SK-N-SH (cell line): ENCODE data around the gene BCR. TPM values are rescaled to one million over a fixed set of nuclear protein-coding genes. Genes with fewer than 3 reads are reported as not detected.

Experiments
- CTCF ChIA-PET: fragments of 300-600, 350-600 bp; formaldehyde crosslinking; extraction: SDS; loops from one replicate; lab custom pipeline; 2021; lab: Yijun Ruan, JAX
- POLR2A ChIA-PET: fragments of 350-600 bp; sonication (Branson Sonifier 250); formaldehyde crosslinking; extraction: SDS; loops from one replicate; lab custom pipeline; 2020; ENCODE audit warnings: antibody characterized with exemption, inconsistent platforms; lab: Yijun Ruan, JAX
- DNase-seq: peaks from one replicate; pipeline ENCODE4 v3.0.0; 2012
- H2AFZ ChIP-seq: fragments of 200-600 bp; sonication (generic); 2 replicates; pipeline ENCODE4 v1.8.1; 2016; ENCODE audit warnings: antibody characterized with exemption, mild to moderate bottlenecking, low read depth
- H3F3A ChIP-seq: fragments of 200-600 bp; sonication (generic); replicated peaks from 2 replicates; pipeline ENCODE3; 2016; ENCODE audit warnings: antibody characterized with exemption, mild to moderate bottlenecking; ENCODE audit not compliant: insufficient read depth
- H3K27ac ChIP-seq, 2 experiments: fragments of 200-500 bp in 1 of 2; fragments of 200-600 bp in 1 of 2; sonication (Bioruptor generic) in 1 of 2; sonication (generic), shearing (Covaris generic) in 1 of 2; 2 replicates each; pipeline versions ENCODE4 v1.5.1 to v1.6.1; 2014 to 2016; ENCODE audit warnings: low read depth in 2 of 2, inconsistent platforms in 1 of 2, low read length in 1 of 2, mild to moderate bottlenecking in 1 of 2, mixed read lengths in 1 of 2
- H3K27me3 ChIP-seq: fragments of 200-600 bp; sonication (generic), shearing (Covaris generic); 2 replicates; pipeline ENCODE4 v1.6.1; 2016; ENCODE audit warnings: mixed run types; ENCODE audit not compliant: insufficient read depth
- H3K36me3 ChIP-seq, 2 experiments: fragments of 200-500 bp in 1 of 2; fragments of 200-600 bp in 1 of 2; sonication (Bioruptor generic) in 1 of 2; sonication (generic) in 1 of 2; replicated peaks in 1 of 2; 2 replicates each; pipeline versions ENCODE3 to v1.5.1; 2014 to 2016; ENCODE audit warnings: low read length in 1 of 2, mild to moderate bottlenecking in 1 of 2; ENCODE audit not compliant: insufficient read depth in 2 of 2, control insufficient read depth in 1 of 2
- H3K4me1 ChIP-seq, 2 experiments: fragments of 200-500 bp in 1 of 2; fragments of 200-600 bp in 1 of 2; sonication (Bioruptor generic) in 1 of 2; sonication (generic), shearing (Covaris generic) in 1 of 2; 2 replicates each; pipeline versions ENCODE4 v1.5.1 to v1.6.1; 2014 to 2016; ENCODE audit warnings: low read depth in 1 of 2, low read length in 1 of 2, mixed run types in 1 of 2; ENCODE audit not compliant: insufficient read depth in 2 of 2, control insufficient read depth in 1 of 2
- H3K4me2 ChIP-seq: fragments of 200-600 bp; sonication (generic), shearing (Covaris generic); 2 replicates; pipeline ENCODE4 v1.6.1; 2017; ENCODE audit warnings: mixed run types
- H3K4me3 ChIP-seq, 2 experiments: fragments of 200-500 bp in 1 of 2; fragments of 200-600 bp in 1 of 2; sonication (Bioruptor generic) in 1 of 2; sonication (generic), shearing (Covaris generic) in 1 of 2; 2 replicates each; pipeline versions ENCODE4 v1.5.1 to v1.8.1; 2014 to 2016; ENCODE audit warnings: low read depth in 2 of 2, inconsistent platforms in 1 of 2, low read length in 1 of 2, mild to moderate bottlenecking in 1 of 2, mixed read lengths in 1 of 2, moderate library complexity in 1 of 2
- H3K79me2 ChIP-seq: fragments of 200-600 bp; sonication (generic); 2 replicates; pipeline ENCODE4 v1.8.1; 2017; ENCODE audit warnings: mild to moderate bottlenecking; ENCODE audit not compliant: insufficient read depth
- H3K9ac ChIP-seq: fragments of 200-600 bp; sonication (generic); 2 replicates; pipeline ENCODE4 v1.6.1; 2017; ENCODE audit warnings: mixed run types
- H3K9me2 ChIP-seq: fragments of 200-600 bp; sonication (generic); 2 replicates; pipeline ENCODE4 v1.6.1; 2017; ENCODE audit warnings: mixed run types
- H3K9me3 ChIP-seq: fragments of 200-600 bp; sonication (generic); 2 replicates; pipeline ENCODE4 v1.6.1; 2017; ENCODE audit warnings: mixed run types, mild to moderate bottlenecking, moderate library complexity
- H4K20me1 ChIP-seq: fragments of 200-600 bp; sonication (generic); 2 replicates; pipeline ENCODE4 v1.6.1; 2017; ENCODE audit warnings: mild to moderate bottlenecking, mixed run types; ENCODE audit not compliant: insufficient read depth
- EP300 ChIP-seq, 2 experiments: IDR thresholded peaks; 2 replicates each; pipeline versions ENCODE4 v1.4.0 to v1.6.1; 2012; ENCODE audit warnings: borderline replicate concordance in 1 of 2, low read depth in 1 of 2, low read length in 1 of 2
- FOXJ3 ChIP-seq: sonication (generic); formaldehyde crosslinking; IDR thresholded peaks from 2 replicates; pipeline ENCODE4 v1.5.1; 2020; ENCODE audit warnings: mild to moderate bottlenecking, missing genetic modification reagents
- FOXM1 ChIP-seq: IDR thresholded peaks from 2 replicates; pipeline ENCODE4 v1.4.0; 2012; ENCODE audit warnings: low read depth, mild to moderate bottlenecking
- GATA2 ChIP-seq: sonication (generic); formaldehyde crosslinking; IDR thresholded peaks from 2 replicates; pipeline ENCODE4 v1.5.0; 2020; ENCODE audit warnings: mild to moderate bottlenecking, missing genetic modification reagents
- JUND ChIP-seq: IDR thresholded peaks from 2 replicates; pipeline ENCODE4 v1.4.0; 2012
- RXRA ChIP-seq: IDR thresholded peaks from 2 replicates; pipeline ENCODE4 v1.4.0; 2012; ENCODE audit warnings: low read depth, mild to moderate bottlenecking, borderline replicate concordance
- TAF1 ChIP-seq: IDR thresholded peaks from 2 replicates; pipeline ENCODE4 v1.6.1; 2012; ENCODE audit warnings: low read depth, mild to moderate bottlenecking, low read length, moderate library complexity, borderline replicate concordance
- YY1 ChIP-seq: IDR thresholded peaks from 2 replicates; pipeline ENCODE4 v1.4.0; 2012; ENCODE audit warnings: low read depth, mild to moderate bottlenecking
- WGBS: methylation state at CpG from one replicate; pipeline ENCODE4 v1.1.6; 2017; ENCODE audit warnings: low lambda C conversion rate; 5-methylcytosine and 5-hydroxymethylcytosine counted together
- polyA plus RNA-seq, 3 experiments: library from polyadenylated mRNA; depleted of rRNA; stranded (reverse); fragments of >200 nt; gene quantifications; 2 replicates each; pipeline ENCODE4 v1.2.3, GENCODE V29; 2012
- TF ChIP-seq, protein P1 (sequence below): fragments of 200-600 bp; sonication (generic); IDR thresholded peaks from 2 replicates; pipeline ENCODE4 v1.6.1; 2017; ENCODE audit warnings: antibody characterized with exemption, mild to moderate bottlenecking, moderate library complexity
- TF ChIP-seq, protein P2 (sequence below): IDR thresholded peaks from 2 replicates; pipeline ENCODE4 v1.4.0; 2012; ENCODE audit warnings: low read depth
- TF ChIP-seq, protein P3 (sequence below): IDR thresholded peaks from 2 replicates; pipeline ENCODE4 v1.6.1; 2012; ENCODE audit warnings: mild to moderate bottlenecking, low read depth, low read length, moderate library complexity
- TF ChIP-seq, protein P4 (sequence below): fragments of 150-350 bp; IDR thresholded peaks from 2 replicates; pipeline ENCODE4 v1.6.1; 2016; ENCODE audit warnings: mild to moderate bottlenecking, low read depth, low read length
- TF ChIP-seq, protein P5 (sequence below): IDR thresholded peaks from 2 replicates; pipeline ENCODE4 v1.4.0; 2012; ENCODE audit warnings: low read depth, borderline replicate concordance

The BCR gene
- polyA plus RNA-seq, 1 of the 3 experiments (the other 2 are of a cell fraction) = 50.9 TPM

DNA sequence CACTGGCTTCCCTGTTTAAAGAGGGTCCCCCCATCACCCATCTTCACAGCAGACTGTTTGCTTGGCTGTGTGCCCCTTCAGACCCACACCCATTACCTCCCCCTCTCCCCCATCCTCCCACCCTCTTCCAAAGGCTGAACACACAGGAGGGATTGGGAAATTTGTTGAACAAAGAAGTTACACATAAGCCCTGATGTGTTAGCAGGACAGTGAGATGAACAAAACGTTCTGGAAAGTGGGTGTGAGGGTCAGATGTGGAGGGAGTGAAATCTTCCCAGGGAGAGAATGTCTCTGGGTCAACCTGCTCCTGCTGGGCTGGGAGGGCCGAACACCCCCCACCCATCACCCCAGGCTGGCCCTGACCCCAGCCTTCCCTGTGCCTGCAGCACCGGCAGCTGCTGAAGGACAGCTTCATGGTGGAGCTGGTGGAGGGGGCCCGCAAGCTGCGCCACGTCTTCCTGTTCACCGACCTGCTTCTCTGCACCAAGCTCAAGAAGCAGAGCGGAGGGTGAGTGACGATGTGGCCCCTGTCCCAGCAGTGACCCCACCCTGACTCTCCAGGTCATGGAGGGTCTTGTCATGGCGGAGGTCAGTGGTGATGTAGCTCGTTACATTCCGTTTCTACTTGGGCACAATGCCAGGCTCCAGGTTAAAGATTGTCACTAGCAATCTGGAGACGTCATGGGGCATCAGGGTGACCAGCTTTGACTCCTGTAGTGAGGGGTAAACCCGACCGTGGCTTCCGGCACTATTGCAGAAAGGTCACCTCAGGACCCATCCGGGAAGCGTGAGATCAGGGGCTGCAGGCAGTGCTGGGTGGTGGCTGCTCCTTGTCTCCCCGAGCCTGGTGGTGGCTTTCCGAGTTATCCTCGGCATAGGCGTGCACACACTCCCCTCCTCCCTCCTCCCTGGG lies 103.5 kb downstream of the BCR start:
- WGBS = 88% methylated on average over 13 of the region's 22 CpGs
- CTCF ChIA-PET = interaction anchor here (1.1 to 25.8 kb wide), 6 partner anchors 9 to 329 kb away, joined by 3 to 587 read pairs (median 3); partner anchors contain the start of gene BCR
- Histone ChIP-seq H3K9me3 (no peaks in the 10 kb centered on the region), H3F3A (peaks cover 5% of the 10 kb centered on the region), H3K4me1 (peaks cover 6 to 11% of the 10 kb centered on the region in 2 experiments; a peak in 3 of 4 replicates), H3K4me3 (no peak overlapping the region), H3K36me3 (peaks cover 3 to 42% of the 10 kb centered on the region in 2 experiments), H3K9me2 (no peaks in the 10 kb centered on the region), H4K20me1 (0 out of 2 replicates have a peak, but pooled peaks cover 3% of the 10 kb centered on the region), H3K4me2 (no peak overlapping the region), H3K27ac (no peak overlapping the region), H2AFZ (no peak overlapping the region), H3K27me3 (no peaks in the 10 kb centered on the region), H3K79me2 (no peaks in the 10 kb centered on the region), H3K9ac (no peak overlapping the region)
- POLR2A ChIA-PET = no interaction called here
- TF ChIP-seq FOXJ3 (CRISPR knock-in tag) = no peak
- TF ChIP-seq, protein P1, sequence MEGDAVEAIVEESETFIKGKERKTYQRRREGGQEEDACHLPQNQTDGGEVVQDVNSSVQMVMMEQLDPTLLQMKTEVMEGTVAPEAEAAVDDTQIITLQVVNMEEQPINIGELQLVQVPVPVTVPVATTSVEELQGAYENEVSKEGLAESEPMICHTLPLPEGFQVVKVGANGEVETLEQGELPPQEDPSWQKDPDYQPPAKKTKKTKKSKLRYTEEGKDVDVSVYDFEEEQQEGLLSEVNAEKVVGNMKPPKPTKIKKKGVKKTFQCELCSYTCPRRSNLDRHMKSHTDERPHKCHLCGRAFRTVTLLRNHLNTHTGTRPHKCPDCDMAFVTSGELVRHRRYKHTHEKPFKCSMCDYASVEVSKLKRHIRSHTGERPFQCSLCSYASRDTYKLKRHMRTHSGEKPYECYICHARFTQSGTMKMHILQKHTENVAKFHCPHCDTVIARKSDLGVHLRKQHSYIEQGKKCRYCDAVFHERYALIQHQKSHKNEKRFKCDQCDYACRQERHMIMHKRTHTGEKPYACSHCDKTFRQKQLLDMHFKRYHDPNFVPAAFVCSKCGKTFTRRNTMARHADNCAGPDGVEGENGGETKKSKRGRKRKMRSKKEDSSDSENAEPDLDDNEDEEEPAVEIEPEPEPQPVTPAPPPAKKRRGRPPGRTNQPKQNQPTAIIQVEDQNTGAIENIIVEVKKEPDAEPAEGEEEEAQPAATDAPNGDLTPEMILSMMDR = no peak
- no peak for TF ChIP-seq YY1
- TF ChIP-seq, protein P2, sequence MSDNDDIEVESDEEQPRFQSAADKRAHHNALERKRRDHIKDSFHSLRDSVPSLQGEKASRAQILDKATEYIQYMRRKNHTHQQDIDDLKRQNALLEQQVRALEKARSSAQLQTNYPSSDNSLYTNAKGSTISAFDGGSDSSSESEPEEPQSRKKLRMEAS = no peak
- no peak for TF ChIP-seq TAF1
- TF ChIP-seq JUND = no peak
- TF ChIP-seq, protein P3, sequence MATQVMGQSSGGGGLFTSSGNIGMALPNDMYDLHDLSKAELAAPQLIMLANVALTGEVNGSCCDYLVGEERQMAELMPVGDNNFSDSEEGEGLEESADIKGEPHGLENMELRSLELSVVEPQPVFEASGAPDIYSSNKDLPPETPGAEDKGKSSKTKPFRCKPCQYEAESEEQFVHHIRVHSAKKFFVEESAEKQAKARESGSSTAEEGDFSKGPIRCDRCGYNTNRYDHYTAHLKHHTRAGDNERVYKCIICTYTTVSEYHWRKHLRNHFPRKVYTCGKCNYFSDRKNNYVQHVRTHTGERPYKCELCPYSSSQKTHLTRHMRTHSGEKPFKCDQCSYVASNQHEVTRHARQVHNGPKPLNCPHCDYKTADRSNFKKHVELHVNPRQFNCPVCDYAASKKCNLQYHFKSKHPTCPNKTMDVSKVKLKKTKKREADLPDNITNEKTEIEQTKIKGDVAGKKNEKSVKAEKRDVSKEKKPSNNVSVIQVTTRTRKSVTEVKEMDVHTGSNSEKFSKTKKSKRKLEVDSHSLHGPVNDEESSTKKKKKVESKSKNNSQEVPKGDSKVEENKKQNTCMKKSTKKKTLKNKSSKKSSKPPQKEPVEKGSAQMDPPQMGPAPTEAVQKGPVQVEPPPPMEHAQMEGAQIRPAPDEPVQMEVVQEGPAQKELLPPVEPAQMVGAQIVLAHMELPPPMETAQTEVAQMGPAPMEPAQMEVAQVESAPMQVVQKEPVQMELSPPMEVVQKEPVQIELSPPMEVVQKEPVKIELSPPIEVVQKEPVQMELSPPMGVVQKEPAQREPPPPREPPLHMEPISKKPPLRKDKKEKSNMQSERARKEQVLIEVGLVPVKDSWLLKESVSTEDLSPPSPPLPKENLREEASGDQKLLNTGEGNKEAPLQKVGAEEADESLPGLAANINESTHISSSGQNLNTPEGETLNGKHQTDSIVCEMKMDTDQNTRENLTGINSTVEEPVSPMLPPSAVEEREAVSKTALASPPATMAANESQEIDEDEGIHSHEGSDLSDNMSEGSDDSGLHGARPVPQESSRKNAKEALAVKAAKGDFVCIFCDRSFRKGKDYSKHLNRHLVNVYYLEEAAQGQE = no peak
- TF ChIP-seq, protein P4, sequence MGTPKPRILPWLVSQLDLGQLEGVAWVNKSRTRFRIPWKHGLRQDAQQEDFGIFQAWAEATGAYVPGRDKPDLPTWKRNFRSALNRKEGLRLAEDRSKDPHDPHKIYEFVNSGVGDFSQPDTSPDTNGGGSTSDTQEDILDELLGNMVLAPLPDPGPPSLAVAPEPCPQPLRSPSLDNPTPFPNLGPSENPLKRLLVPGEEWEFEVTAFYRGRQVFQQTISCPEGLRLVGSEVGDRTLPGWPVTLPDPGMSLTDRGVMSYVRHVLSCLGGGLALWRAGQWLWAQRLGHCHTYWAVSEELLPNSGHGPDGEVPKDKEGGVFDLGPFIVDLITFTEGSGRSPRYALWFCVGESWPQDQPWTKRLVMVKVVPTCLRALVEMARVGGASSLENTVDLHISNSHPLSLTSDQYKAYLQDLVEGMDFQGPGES = no peak
- no peak for TF ChIP-seq FOXM1
- no peak for TF ChIP-seq RXRA
- TF ChIP-seq EP300 (IDR thresholded peaks at IDR 0.05; ENCODE audit: borderline replicate concordance in 1 of 2, low read depth in 1 of 2, low read length in 1 of 2) = no peak
- TF ChIP-seq, protein P5, sequence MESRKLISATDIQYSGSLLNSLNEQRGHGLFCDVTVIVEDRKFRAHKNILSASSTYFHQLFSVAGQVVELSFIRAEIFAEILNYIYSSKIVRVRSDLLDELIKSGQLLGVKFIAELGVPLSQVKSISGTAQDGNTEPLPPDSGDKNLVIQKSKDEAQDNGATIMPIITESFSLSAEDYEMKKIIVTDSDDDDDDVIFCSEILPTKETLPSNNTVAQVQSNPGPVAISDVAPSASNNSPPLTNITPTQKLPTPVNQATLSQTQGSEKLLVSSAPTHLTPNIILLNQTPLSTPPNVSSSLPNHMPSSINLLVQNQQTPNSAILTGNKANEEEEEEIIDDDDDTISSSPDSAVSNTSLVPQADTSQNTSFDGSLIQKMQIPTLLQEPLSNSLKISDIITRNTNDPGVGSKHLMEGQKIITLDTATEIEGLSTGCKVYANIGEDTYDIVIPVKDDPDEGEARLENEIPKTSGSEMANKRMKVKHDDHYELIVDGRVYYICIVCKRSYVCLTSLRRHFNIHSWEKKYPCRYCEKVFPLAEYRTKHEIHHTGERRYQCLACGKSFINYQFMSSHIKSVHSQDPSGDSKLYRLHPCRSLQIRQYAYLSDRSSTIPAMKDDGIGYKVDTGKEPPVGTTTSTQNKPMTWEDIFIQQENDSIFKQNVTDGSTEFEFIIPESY = no peak
- no peak for TF ChIP-seq GATA2 (CRISPR knock-in tag)
- DNase-seq = no peak
